PC-9 (cell line): ENCODE data around the gene RINT1. TPM values are rescaled to one million over a fixed set of nuclear protein-coding genes. Genes with fewer than 3 reads are reported as not detected.

Experiments used
- BruUV-seq: library from RNA; stranded (reverse); fragments of 400-500 nt; replicated peaks from 2 replicates; lab custom pipeline; 2021; lab: Mats Ljungman, UMichigan
- CTCF ChIA-PET: fragments of 300-600 bp; sonication (Branson Sonifier 250); formaldehyde crosslinking; loops from one replicate; lab custom pipeline; 2022; ENCODE audit warnings: antibody characterized with exemption; lab: Charles Lee
- POLR2A ChIA-PET: fragments of 300-600 bp; sonication (Branson Sonifier 250); formaldehyde crosslinking; loops from one replicate; lab custom pipeline; 2022; ENCODE audit warnings: antibody characterized with exemption; ENCODE audit not compliant: unreplicated experiment; lab: Charles Lee
- DNase-seq, 2 experiments: peaks; one replicate each; pipeline versions ENCODE4 v3.0.0 to v3.0.0-alpha.2; 2015 to 2022; ENCODE audit warnings: mixed read lengths in 1 of 2
- H2AFZ ChIP-seq: fragments of 200-600 bp; sonication (generic); 2 replicates; pipeline ENCODE4 v1.8.1; 2017; ENCODE audit warnings: antibody characterized with exemption
- H3F3A ChIP-seq: fragments of 200-600 bp; sonication (generic); 2 replicates; pipeline ENCODE4 v1.8.1; 2017; ENCODE audit warnings: antibody characterized with exemption, mild to moderate bottlenecking, low read depth; ENCODE audit not compliant: insufficient read depth
- H3K27ac ChIP-seq: fragments of 200-600 bp; sonication (generic); 2 replicates; pipeline ENCODE4 v1.6.1; 2016; ENCODE audit warnings: mixed run types
- H3K27me3 ChIP-seq: fragments of 200-600 bp; sonication (generic); 2 replicates; pipeline ENCODE4 v1.6.1; 2016; ENCODE audit warnings: low read depth, mixed run types; ENCODE audit not compliant: insufficient read depth
- H3K36me3 ChIP-seq: fragments of 200-600 bp; sonication (generic); 2 replicates; pipeline ENCODE4 v1.6.1; 2016; ENCODE audit warnings: low read depth, mixed run types
- H3K4me1 ChIP-seq: fragments of 200-600 bp; sonication (generic); replicated peaks from 2 replicates; pipeline ENCODE4 v1.6.1; 2016; ENCODE audit warnings: mixed run types; ENCODE audit not compliant: insufficient read depth
- H3K4me2 ChIP-seq: fragments of 200-600 bp; sonication (generic); 2 replicates; pipeline ENCODE4 v1.6.1; 2017; ENCODE audit warnings: mixed run types
- H3K4me3 ChIP-seq: fragments of 200-600 bp; sonication (generic); 2 replicates; pipeline ENCODE4 v1.6.1; 2016; ENCODE audit warnings: mixed run types
- H3K79me2 ChIP-seq: fragments of 200-600 bp; sonication (generic); 2 replicates; pipeline ENCODE4 v1.6.1; 2017; ENCODE audit warnings: low read depth, mixed run types
- H3K9me2 ChIP-seq: fragments of 200-600 bp; sonication (generic); 2 replicates; pipeline ENCODE4 v1.8.1; 2017; ENCODE audit warnings: mild to moderate bottlenecking; ENCODE audit not compliant: insufficient read depth
- H3K9me3 ChIP-seq: fragments of 200-600 bp; sonication (generic); 2 replicates; pipeline ENCODE4 v1.8.1; 2016; ENCODE audit warnings: low read depth; ENCODE audit not compliant: insufficient read depth
- H4K20me1 ChIP-seq: fragments of 200-600 bp; sonication (generic); 2 replicates; pipeline ENCODE4 v1.8.1; 2017; ENCODE audit not compliant: insufficient read depth
- CTCF ChIP-seq: fragments of 200-600 bp; sonication (generic); conservative IDR thresholded peaks from 2 replicates; pipeline ENCODE4 v1.6.1; 2017; ENCODE audit warnings: mixed run types, antibody characterized with exemption, mild to moderate bottlenecking, moderate library complexity
- EZH2 ChIP-seq: fragments of 200-600 bp; sonication (generic); IDR thresholded peaks from 2 replicates; pipeline ENCODE4 v1.8.0; 2017; ENCODE audit warnings: antibody characterized with exemption, low read depth
- intact Hi-C: fragments of 100-400 bp; cut with micrococcal nuclease; formaldehyde crosslinking; loops from one replicate; pipeline ENCODE4 v1.10.0; 2022; ENCODE audit not compliant: unreplicated experiment
- total RNA-seq: library from RNA; stranded (reverse); gene quantifications from 2 replicates; pipeline ENCODE4 v1.2.3, GENCODE V29; 2021

RINT1 gene
- total RNA-seq, 1 experiment from 2014 or later = 25.1 TPM

DNA sequence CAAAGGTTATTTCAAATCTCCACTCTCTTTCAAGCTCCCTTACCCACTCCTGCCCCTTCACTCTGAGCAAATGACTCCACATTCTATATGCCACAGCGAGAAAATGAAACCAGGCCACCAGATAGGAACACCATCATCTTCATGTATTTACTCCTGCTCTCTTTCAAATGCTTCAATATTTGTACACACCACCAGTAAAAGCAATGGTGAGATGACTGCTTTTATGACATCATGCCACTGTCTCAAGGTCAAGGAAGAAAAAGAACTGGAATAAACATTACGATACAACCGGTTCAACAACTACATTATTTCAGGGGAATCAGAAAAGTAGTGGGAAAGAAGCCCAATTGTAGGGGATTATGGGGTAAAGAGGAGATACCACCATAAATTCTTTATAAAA is 42.6 kb upstream of the RINT1 start:
- Histone ChIP-seq H3K27ac (no peak overlapping the region), H3K9me2 (no peaks in the 10 kb centered on the region), H4K20me1 (no peaks in the 10 kb centered on the region), H3K36me3 (peaks cover 10% of the 10 kb centered on the region; the same call in 1 of the 2 replicates), H3K4me3 (no peak overlapping the region), H2AFZ (no peak overlapping the region), H3K4me1 (no peaks in the 10 kb centered on the region), H3F3A (0 out of 2 replicates have a peak, but pooled peaks cover 4% of the 10 kb centered on the region), H3K4me2 (no peak overlapping the region), H3K79me2 (no peaks in the 10 kb centered on the region), H3K27me3 (no peaks in the 10 kb centered on the region), H3K9me3 (no peaks in the 10 kb centered on the region)
- POLR2A ChIA-PET = no interaction called here
- no peak for TF ChIP-seq CTCF
- TF ChIP-seq EZH2 = no peak
- DNase-seq = no peak
- CTCF ChIA-PET = interaction anchor here (0.8 kb wide), 1 partner anchor 527 kb away, joined by 6 read pairs; no protein-coding TSS in a partner anchor
- no TSS peak for BruUV-seq
- intact Hi-C loops = no loop called here

GRCh38 chr7:105493196-105493922 is 38.6 kb upstream of the RINT1 start:
- Histone ChIP-seq H3K9me2 (no peaks in the 10 kb centered on the region), H3K36me3 (peaks cover 5% of the 10 kb centered on the region; the same call in 1 of the 2 replicates), H3K27ac (no peak overlapping the region), H3K4me1 (no peaks in the 10 kb centered on the region), H3K79me2 (no peaks in the 10 kb centered on the region), H3K27me3 (no peaks in the 10 kb centered on the region), H2AFZ (no peak overlapping the region), H3F3A (peaks cover 15% of the 10 kb centered on the region; the same call in 1 of the 2 replicates), H3K9me3 (no peaks in the 10 kb centered on the region), H3K4me3 (no peak overlapping the region), H4K20me1 (peaks cover 6% of the 10 kb centered on the region; the same call in 1 of the 2 replicates), H3K4me2 (no peak overlapping the region)
- DNase-seq = no peak
- ChIA-PET POLR2A (no interaction called here), CTCF (no interaction called here)
- TF ChIP-seq EZH2 (no peak), CTCF (no peak)
- intact Hi-C loops = no loop called here
- BruUV-seq = no TSS peak

- DNase-seq = no peak
- no peak overlapping the region for H3K27ac ChIP-seq
- H3F3A ChIP-seq = peaks cover 15% of the 10 kb centered on the region; the same call in 1 of the 2 replicates
- ChIA-PET CTCF (interaction anchor here (0.6 kb wide), 1 partner anchor 93 kb away, joined by 16 read pairs; no protein-coding TSS in a partner anchor), POLR2A (no interaction called here)
- no peaks in the 10 kb centered on the region for H3K4me1 ChIP-seq
- no peak overlapping the region for H3K4me2 ChIP-seq
- intact Hi-C loops = no loop called here
- H4K20me1 ChIP-seq = peaks cover 6% of the 10 kb centered on the region; the same call in 1 of the 2 replicates
- no peaks in the 10 kb centered on the region for H3K9me2 ChIP-seq
- H3K9me3 ChIP-seq = no peaks in the 10 kb centered on the region
- H3K4me3 ChIP-seq = no peak overlapping the region
- no peaks in the 10 kb centered on the region for H3K79me2 ChIP-seq
- H3K36me3 ChIP-seq = peaks cover 5% of the 10 kb centered on the region; the same call in 1 of the 2 replicates
- H2AFZ ChIP-seq = no peak overlapping the region
- no peaks in the 10 kb centered on the region for H3K27me3 ChIP-seq
- no TSS peak for BruUV-seq
- TF ChIP-seq EZH2 (no peak), CTCF (no peak)
These were observed 38.1 kb upstream of the RINT1 start for GRCh38 chr7:105493923-105494315.
